Pancreas (tissue), 10 donors: ENCODE results near the gene WDR43. TPM values are rescaled to one million over a fixed set of nuclear protein-coding genes. Genes with fewer than 3 reads are reported as not detected.

Source experiments
- ATAC-seq, 4 donors: fragments of 200-7000 bp; cut with Tn5 transposase; one replicate each; pipeline versions ENCODE4 v1.8.0 to v1.9.1; 2020; ENCODE audit warnings: mild to moderate bottlenecking in 4 of 4, moderate library complexity in 4 of 4
- DNase-seq, 6 donors: peaks; one replicate each; pipeline ENCODE4 v3.0.0-alpha.2; 2020
- FAIRE-seq: peaks from 2 replicates; lab custom pipeline; 2012; peaks lifted over from hg19 to GRCh38; lab: Jason Lieb, UNC
- H3K27ac ChIP-seq, 4 donors: fragments of 200-600 bp; sonication (generic); 1 replicate in 3 of 4; 2 replicates in 1 of 4; pipeline versions ENCODE4 v1.5.0 to v1.8.0; 2020
- H3K27me3 ChIP-seq, 4 donors: fragments of 200-600 bp; one replicate each; pipeline ENCODE4 v1.8.0; 2021
- H3K36me3 ChIP-seq, 3 donors: fragments of 200-600 bp; sonication (generic) in 1 of 3; one replicate each; pipeline versions ENCODE4 v1.5.0 to v1.8.0; 2020 to 2021
- H3K4me1 ChIP-seq, 3 donors: fragments of 200-600 bp; one replicate each; pipeline ENCODE4 v1.8.0; 2021
- H3K4me3 ChIP-seq, 4 donors: fragments of 200-600 bp; sonication (generic) in 2 of 4; one replicate each; pipeline versions ENCODE4 v1.5.0 to v1.8.0; 2020 to 2021
- H3K9me3 ChIP-seq, 4 donors: fragments of 200-600 bp; one replicate each; pipeline ENCODE4 v1.8.0; 2021
- CTCF ChIP-seq, 4 donors: fragments of 200-600 bp; sonication (generic) in 3 of 4; IDR thresholded peaks; one replicate each; pipeline versions ENCODE4 v1.5.0 to v1.8.0; 2021; ENCODE audit warnings: antibody characterized with exemption in 4 of 4
- WGBS, 2 donors: extraction: QIAGEN DNeasy Blood & Tissue Kit; methylation state at CpG; one replicate each; pipeline ENCODE4 v1.1.7; 2013; 5-methylcytosine and 5-hydroxymethylcytosine counted together
- intact Hi-C, 3 donors: fragments of 100-400 bp; cut with DNase I; formaldehyde crosslinking; loops; one replicate each; pipeline versions ENCODE4 v1.11.1 to v1.14.2; 2022
- polyA plus RNA-seq, 2 donors: library from polyadenylated mRNA; stranded (reverse); fragments of 200-250 nt; gene quantifications; one replicate each; pipeline ENCODE4 v1.2.3, GENCODE V29; 2013
- total RNA-seq, 6 donors: library from RNA; stranded (reverse); fragmentation: NEBNext Ultra II Directional in 4 of 6; extraction: Animal tissue kit (Norgen Biotek cat#: 25700) in 4 of 6; gene quantifications; one replicate each; pipeline versions ENCODE4 v1.2.1 to v1.2.4, GENCODE V29; 2021 to 2023
- donor health status: healthy with polysubstance abuse.
- donor health status: DM: no; HTN: no; CAD: no; lungs with moderate emphysema.
- donor health status: DM: no; HTN: no; CAD: no.
- donor health status: control.
- donor health status: control.
- donor health status: Bipolar disorder and iron deficiency.
- donor health status: DM: yes; HTN: yes; CAD: no.
- donor health status: DM: no; HTN: no; CAD: no.
- donor health status: DM: no; HTN: no; CAD: no.
- donor health status: DM: yes; HTN: yes; CAD: no.

WDR43 gene
- total and polyA plus RNA-seq, 8 donors, result 4.5 to 31.9 (median 22.6) TPM

DNA sequence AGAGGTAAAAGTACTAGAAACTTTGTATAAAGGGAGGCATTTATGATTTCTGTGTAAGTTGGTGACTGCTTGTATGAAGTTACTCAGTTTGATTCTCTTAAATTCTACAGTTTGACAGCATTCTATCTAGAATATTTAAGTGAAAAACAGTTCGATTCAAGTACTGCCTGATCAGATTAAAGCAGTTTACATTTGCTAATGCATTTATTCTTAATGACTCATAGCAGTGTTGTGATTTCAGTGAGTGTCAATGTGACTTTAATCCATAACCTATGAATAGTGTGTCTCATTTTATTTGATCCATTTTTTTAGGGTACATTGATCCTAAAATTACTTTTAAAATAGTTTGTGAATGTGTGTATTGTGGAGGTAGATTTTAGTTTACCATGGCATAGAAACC lies 35.7 kb downstream of the WDR43 start:
- 56 to 58% methylated on average over 1 of the region's 1 CpG for WGBS, 2 donors
- no peak for ATAC-seq
- intact Hi-C loops, result no loop called here
- Histone ChIP-seq H3K4me3 (no peak overlapping the region), H3K36me3 (peaks cover 0 to 44% (median 22%) of the 10 kb centered on the region in 3 donors), H3K27me3 (no peaks in the 10 kb centered on the region), H3K4me1 (no peaks in the 10 kb centered on the region), H3K9me3 (no peaks in the 10 kb centered on the region), H3K27ac (no peak overlapping the region)
- DNase-seq, result no peak
- no peak for TF ChIP-seq CTCF (IDR thresholded peaks at IDR 0.05)
- no peak for FAIRE-seq

GRCh38 chr2:28934769-28935168 lies 40.3 kb downstream of the WDR43 start:
- no peak for TF ChIP-seq CTCF (IDR thresholded peaks at IDR 0.05)
- no peak for DNase-seq
- H3K4me3 ChIP-seq, result no peak overlapping the region
- ATAC-seq, result no peak
- WGBS, 2 donors, result 95 to 96% methylated on average over 2 of the region's 2 CpGs
- no peaks in the 10 kb centered on the region for H3K9me3 ChIP-seq
- peaks cover 0 to 34% (median 15%) of the 10 kb centered on the region in 3 donors for H3K36me3 ChIP-seq
- intact Hi-C loops, result no loop called here
- H3K27ac ChIP-seq, result no peak overlapping the region
- FAIRE-seq, result no peak
- H3K27me3 ChIP-seq, result no peaks in the 10 kb centered on the region
- no peaks in the 10 kb centered on the region for H3K4me1 ChIP-seq

- intact Hi-C loops, result loop anchor here in 1 of 3 donors (10.0 kb wide), 1 partner anchor 194 kb away; no protein-coding TSS in a partner anchor
- FAIRE-seq, result no peak
- Histone ChIP-seq H3K4me3 (no peak overlapping the region), H3K9me3 (no peaks in the 10 kb centered on the region), H3K27ac (no peak overlapping the region), H3K4me1 (no peaks in the 10 kb centered on the region), H3K27me3 (no peaks in the 10 kb centered on the region), H3K36me3 (peaks cover 3 to 55% (median 21%) of the 10 kb centered on the region in 3 donors)
- WGBS, 2 donors, result 88 to 93% methylated on average over 3 of the region's 3 CpGs
- TF ChIP-seq CTCF (IDR thresholded peaks at IDR 0.05), result no peak
- ATAC-seq, result no peak
- no peak for DNase-seq
Measured at GRCh38 chr2:28941008-28941407, 46.5 kb downstream of the WDR43 start.

- DNase-seq (no peak), FAIRE-seq (no peak), ATAC-seq (no peak)
- H3K9me3 ChIP-seq, result no peaks in the 10 kb centered on the region
- H3K4me1 ChIP-seq, result no peaks in the 10 kb centered on the region
- TF ChIP-seq CTCF (IDR thresholded peaks at IDR 0.05), result no peak
- peaks cover 3 to 64% (median 25%) of the 10 kb centered on the region in 3 donors for H3K36me3 ChIP-seq
- intact Hi-C loops, result loop anchor here in 1 of 3 donors (10.0 kb wide), 1 partner anchor 190 kb away; no protein-coding TSS in a partner anchor
- 89 to 90% methylated on average over 14 of the region's 14 CpGs for WGBS, 2 donors
- H3K27me3 ChIP-seq, result no peaks in the 10 kb centered on the region
- H3K27ac ChIP-seq, result no peak overlapping the region
- H3K4me3 ChIP-seq, result no peak overlapping the region
Measured at GRCh38 chr2:28944535-28945248, 50.2 kb downstream of the WDR43 start.

DNA sequence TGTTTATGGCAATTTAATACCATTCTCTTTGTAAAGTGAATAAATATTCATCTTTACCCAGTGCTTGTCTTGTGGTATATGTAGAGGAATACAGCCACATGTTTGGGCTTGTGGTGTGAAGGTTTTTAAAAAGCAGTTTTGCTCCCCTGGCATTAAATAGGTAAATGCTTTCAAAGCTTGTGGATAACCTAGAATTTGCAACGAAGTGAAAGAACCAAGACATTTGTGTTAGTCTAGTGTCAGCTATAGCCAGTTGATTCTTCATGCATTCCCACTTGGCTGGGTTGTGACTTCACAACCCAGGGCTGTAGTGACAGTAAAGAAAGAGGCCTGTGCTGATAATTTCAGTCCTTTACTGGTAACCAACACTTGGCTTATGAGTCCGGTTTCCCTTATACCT lies 53.7 kb downstream of the WDR43 start:
- ATAC-seq (no peak), FAIRE-seq (no peak), DNase-seq (no peak)
- no peak overlapping the region for H3K27ac ChIP-seq
- H3K4me3 ChIP-seq, result no peak overlapping the region
- no peaks in the 10 kb centered on the region for H3K27me3 ChIP-seq
- H3K9me3 ChIP-seq, result no peaks in the 10 kb centered on the region
- intact Hi-C loops, result loop anchor here in 1 of 3 donors (10.0 kb wide), 1 partner anchor 187 kb away; no protein-coding TSS in a partner anchor
- peaks cover 0 to 44% (median 17%) of the 10 kb centered on the region in 3 donors for H3K36me3 ChIP-seq
- TF ChIP-seq CTCF (IDR thresholded peaks at IDR 0.05), result no peak
- H3K4me1 ChIP-seq, result no peaks in the 10 kb centered on the region
- 99 to 100% methylated on average over 2 of the region's 2 CpGs for WGBS, 2 donors
